GM21515 (cell line): Measurements from ENCODE around the gene SPOPL.
A peak's percentile ranks its signal among the peaks of the same experiment; 100 is the strongest.
"Not testable (repeated sequence)": the region's sequence is repeated elsewhere in the genome, so short reads cannot be mapped to it uniquely, and the experiment has no call there.

Experiments used
- ATAC-seq: cut with Tn5 transposase; IDR thresholded peaks from one replicate; pipeline ENCODE4 v1.9.1; 2021; ENCODE audit not compliant: unreplicated experiment

SPOPL gene

GRCh38 chr2:138522556-138522955 is 21.0 kb downstream of the SPOPL start:
- ATAC-seq = peak; percentile 76

- peak; percentile 47 for ATAC-seq
These were observed 21.6 kb downstream of the SPOPL start for GRCh38 chr2:138523018-138523672.

- ATAC-seq = not testable (repeated sequence)
These were observed 22.1 kb downstream of the SPOPL start for GRCh38 chr2:138523673-138524042.

- ATAC-seq = not testable (repeated sequence)
These were observed 22.8 kb downstream of the SPOPL start for GRCh38 chr2:138524353-138524752.

GRCh38 chr2:138531913-138532312 is 30.3 kb downstream of the SPOPL start:
- no peak for ATAC-seq

- no peak for ATAC-seq
These were observed 33.2 kb downstream of the SPOPL start for GRCh38 chr2:138534791-138535190.

- peak; percentile 55 for ATAC-seq
These were observed 34.7 kb downstream of the SPOPL start for GRCh38 chr2:138536302-138536701.

- ATAC-seq = no peak
These were observed 35.2 kb downstream of the SPOPL start for GRCh38 chr2:138536740-138537139.

GRCh38 chr2:138537170-138537915 is 35.8 kb downstream of the SPOPL start:
- ATAC-seq = no peak

- ATAC-seq = not testable (repeated sequence)
These were observed 42.6 kb downstream of the SPOPL start for GRCh38 chr2:138544206-138544605.

GRCh38 chr2:138548796-138549195 is 47.2 kb downstream of the SPOPL start:
- ATAC-seq = no peak

GRCh38 chr2:138550172-138550571 is 48.6 kb downstream of the SPOPL start:
- ATAC-seq = no peak

- ATAC-seq = no peak
These were observed 49.2 kb downstream of the SPOPL start for GRCh38 chr2:138550670-138551287.

GRCh38 chr2:138554123-138554522 is 52.6 kb downstream of the SPOPL start:
- no peak for ATAC-seq

- ATAC-seq = no peak
These were observed 58.1 kb downstream of the SPOPL start for GRCh38 chr2:138559641-138560040.

- no peak for ATAC-seq
These were observed 63.1 kb downstream of the SPOPL start for GRCh38 chr2:138564586-138565229.

GRCh38 chr2:138565230-138565598 is 63.6 kb downstream of the SPOPL start:
- ATAC-seq = no peak

GRCh38 chr2:138572318-138572717 is 70.7 kb downstream of the SPOPL start:
- ATAC-seq = no peak

GRCh38 chr2:138577066-138577465 is 75.5 kb downstream of the SPOPL start:
- no peak for ATAC-seq

GRCh38 chr2:138579556-138579955 is 78.0 kb downstream of the SPOPL start:
- no peak for ATAC-seq

- ATAC-seq = no peak
These were observed 80.3 kb downstream of the SPOPL start for GRCh38 chr2:138581909-138582308.

GRCh38 chr2:138589663-138590062 is 88.1 kb downstream of the SPOPL start:
- no peak for ATAC-seq
